ENCODE data around the gene SFTPB.
"Not testable (repeated sequence)": the region's sequence is repeated elsewhere in the genome, so short reads cannot be mapped to it uniquely, and the experiment has no call there.

Gene SFTPB

DNA sequence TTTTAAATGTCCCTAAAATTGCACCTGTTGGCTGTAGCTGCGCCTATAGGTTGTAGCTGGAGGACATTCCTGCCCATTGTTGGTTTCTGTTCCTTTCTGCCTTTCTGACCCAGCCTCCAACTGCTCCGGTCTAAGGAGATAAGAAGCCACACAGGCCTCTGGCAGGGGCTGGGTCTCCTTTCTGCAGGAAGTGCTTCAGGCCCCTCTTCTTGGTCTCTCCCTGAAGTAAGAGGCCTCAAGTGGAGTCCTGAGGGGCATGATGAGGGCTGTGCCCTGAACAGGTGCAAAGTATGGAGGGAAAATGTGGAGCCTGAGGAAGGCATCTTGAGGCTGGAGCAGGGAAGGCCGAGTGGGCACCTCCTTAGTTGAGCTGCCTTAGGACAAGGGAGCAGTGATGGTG lies 10.4 kb upstream of the SFTPB start:
- CTCF ChIA-PET, result interaction anchor here (0.7 to 1.3 kb wide), 2 partner anchors 19 to 29 kb away, joined by 4 read pairs; no protein-coding TSS in a partner anchor
- no peak for DNase-seq (ENCODE audit: extremely low spot score)
- TF ChIP-seq, protein P1, sequence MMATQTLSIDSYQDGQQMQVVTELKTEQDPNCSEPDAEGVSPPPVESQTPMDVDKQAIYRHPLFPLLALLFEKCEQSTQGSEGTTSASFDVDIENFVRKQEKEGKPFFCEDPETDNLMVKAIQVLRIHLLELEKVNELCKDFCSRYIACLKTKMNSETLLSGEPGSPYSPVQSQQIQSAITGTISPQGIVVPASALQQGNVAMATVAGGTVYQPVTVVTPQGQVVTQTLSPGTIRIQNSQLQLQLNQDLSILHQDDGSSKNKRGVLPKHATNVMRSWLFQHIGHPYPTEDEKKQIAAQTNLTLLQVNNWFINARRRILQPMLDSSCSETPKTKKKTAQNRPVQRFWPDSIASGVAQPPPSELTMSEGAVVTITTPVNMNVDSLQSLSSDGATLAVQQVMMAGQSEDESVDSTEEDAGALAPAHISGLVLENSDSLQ (IDR thresholded peaks at IDR 0.05), result no peak
- no peak for TF ChIP-seq NFRKB (IDR thresholded peaks at IDR 0.05)
- TF ChIP-seq CTBP1 (IDR thresholded peaks at IDR 0.05; ENCODE audit: borderline replicate concordance), result no peak
- no peak for TF ChIP-seq ARNT (IDR thresholded peaks at IDR 0.05)
- no peak for TF ChIP-seq LEF1 (IDR thresholded peaks at IDR 0.05; ENCODE audit: borderline replicate concordance)
- no peak for TF ChIP-seq HDGF (IDR thresholded peaks at IDR 0.05; ENCODE audit: borderline replicate concordance)
- TF ChIP-seq FOXA1 (IDR thresholded peaks at IDR 0.05), result no peak
- no peak for TF ChIP-seq TARDBP (IDR thresholded peaks at IDR 0.05)
- no peak for TF ChIP-seq FOXM1 (IDR thresholded peaks at IDR 0.05; ENCODE audit: borderline replicate concordance)
- no peak for TF ChIP-seq SP1 (IDR thresholded peaks at IDR 0.05)
- no peak for TF ChIP-seq ELF4 (IDR thresholded peaks at IDR 0.05)
- no peak for TF ChIP-seq ZNF384 (IDR thresholded peaks at IDR 0.05)
- no peak for TF ChIP-seq SUZ12 (IDR thresholded peaks at IDR 0.05)
- TF ChIP-seq L3MBTL2 (conservative IDR thresholded peaks at IDR 0.05), result no peak
- TF ChIP-seq BHLHE40 (IDR thresholded peaks at IDR 0.05; ENCODE audit: borderline replicate concordance), result no peak
- POLR2A ChIA-PET, result no interaction called here

DNA sequence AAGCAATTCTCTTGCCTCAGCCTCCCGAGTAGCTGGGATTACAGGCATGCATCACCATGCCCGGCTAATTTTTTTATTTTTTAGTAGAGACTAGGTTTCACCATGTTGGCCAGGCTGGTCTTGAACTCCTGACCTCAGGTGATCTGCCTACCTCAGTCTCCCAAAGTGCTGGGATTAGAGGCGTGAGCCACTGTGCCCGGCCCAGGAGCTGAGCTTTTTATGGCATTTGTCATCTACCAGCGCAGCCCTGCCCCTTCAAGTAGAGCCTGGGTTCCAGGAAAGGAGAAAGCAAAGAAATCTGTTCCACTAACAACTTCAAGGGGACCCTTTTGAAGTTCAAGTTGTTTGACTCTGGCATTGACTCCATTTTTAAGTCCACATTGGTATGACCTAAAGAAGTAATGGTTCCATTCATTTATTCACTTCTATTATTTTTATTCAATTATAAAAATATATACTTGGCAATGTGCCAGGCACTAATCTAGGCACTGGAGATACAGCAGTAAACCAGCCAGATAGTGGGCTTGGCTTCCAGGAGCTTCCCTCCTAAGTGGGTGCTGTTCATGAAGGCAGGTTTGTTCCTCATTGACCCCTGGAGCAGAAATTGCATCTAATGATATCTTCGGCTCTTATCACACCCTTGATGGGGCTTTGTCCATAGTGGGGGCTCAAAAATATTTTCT lies 8.0 kb upstream of the SFTPB start:
- POLR2A ChIA-PET, result no interaction called here
- no peak for DNase-seq (ENCODE audit: extremely low spot score)
- TF ChIP-seq FOXA1 (IDR thresholded peaks at IDR 0.05) (no peak), SP1 (IDR thresholded peaks at IDR 0.05) (no peak), ELF4 (IDR thresholded peaks at IDR 0.05) (no peak)
- CTCF ChIA-PET, result interaction anchor here (1.1 kb wide), 1 partner anchor 32 kb away, joined by 4 read pairs; no protein-coding TSS in a partner anchor

DNA sequence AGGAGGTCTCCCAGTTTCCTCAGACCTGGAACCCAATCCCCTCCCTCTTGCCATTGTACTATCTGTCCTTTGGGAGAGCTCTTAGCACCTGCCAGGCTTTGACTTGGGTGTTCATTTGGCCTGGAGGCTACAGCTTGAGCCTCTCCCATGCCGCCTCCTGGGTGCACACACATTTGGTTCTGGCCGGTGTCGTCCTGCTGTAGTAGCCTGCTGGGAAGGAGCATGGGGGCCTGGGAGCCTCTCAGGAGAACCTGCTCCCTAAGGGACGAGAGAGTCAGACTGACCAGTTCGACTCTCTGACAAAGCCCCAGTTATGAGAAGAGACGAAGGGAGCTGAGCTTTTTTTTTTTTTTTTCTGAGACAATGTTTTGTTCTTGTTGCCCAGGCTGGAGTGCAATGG lies 7.4 kb upstream of the SFTPB start:
- no peak for DNase-seq (ENCODE audit: extremely low spot score)
- no peak for TF ChIP-seq BHLHE40 (IDR thresholded peaks at IDR 0.05; ENCODE audit: borderline replicate concordance)
- TF ChIP-seq FOXM1 (IDR thresholded peaks at IDR 0.05; ENCODE audit: borderline replicate concordance), result no peak
- no peak for TF ChIP-seq TARDBP (IDR thresholded peaks at IDR 0.05)
- CTCF ChIA-PET, result interaction anchor here (1.1 kb wide), 1 partner anchor 32 kb away, joined by 4 read pairs; no protein-coding TSS in a partner anchor
- POLR2A ChIA-PET, result no interaction called here

DNA sequence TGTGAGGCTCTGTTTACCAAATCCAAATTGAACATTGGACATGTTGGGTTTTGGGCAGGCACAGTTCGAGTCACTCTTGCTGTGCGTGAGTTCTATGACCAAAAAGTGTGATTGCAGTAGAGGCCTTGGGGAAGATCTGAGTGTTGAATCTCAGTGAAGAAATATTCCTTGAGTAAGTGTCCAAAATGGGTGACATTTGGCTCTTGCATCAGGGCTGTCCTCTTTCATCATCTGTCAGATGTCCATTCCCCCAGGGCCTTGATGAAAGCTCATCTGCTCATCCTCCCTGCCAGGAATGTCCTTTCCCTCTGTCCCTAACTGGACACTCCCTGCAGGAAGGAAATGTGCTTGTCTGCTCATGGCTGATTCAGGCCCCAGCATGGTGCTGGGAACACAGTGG lies 6.4 kb upstream of the SFTPB start:
- DNase-seq (ENCODE audit: extremely low spot score), result no peak
- ChIA-PET POLR2A (no interaction called here), CTCF (interaction anchor here (0.6 kb wide), 1 partner anchor 488 kb away, joined by 3 read pairs; no protein-coding TSS in a partner anchor)
- TF ChIP-seq HDGF (IDR thresholded peaks at IDR 0.05; ENCODE audit: borderline replicate concordance), result no peak
- no peak for TF ChIP-seq L3MBTL2 (conservative IDR thresholded peaks at IDR 0.05)

DNA sequence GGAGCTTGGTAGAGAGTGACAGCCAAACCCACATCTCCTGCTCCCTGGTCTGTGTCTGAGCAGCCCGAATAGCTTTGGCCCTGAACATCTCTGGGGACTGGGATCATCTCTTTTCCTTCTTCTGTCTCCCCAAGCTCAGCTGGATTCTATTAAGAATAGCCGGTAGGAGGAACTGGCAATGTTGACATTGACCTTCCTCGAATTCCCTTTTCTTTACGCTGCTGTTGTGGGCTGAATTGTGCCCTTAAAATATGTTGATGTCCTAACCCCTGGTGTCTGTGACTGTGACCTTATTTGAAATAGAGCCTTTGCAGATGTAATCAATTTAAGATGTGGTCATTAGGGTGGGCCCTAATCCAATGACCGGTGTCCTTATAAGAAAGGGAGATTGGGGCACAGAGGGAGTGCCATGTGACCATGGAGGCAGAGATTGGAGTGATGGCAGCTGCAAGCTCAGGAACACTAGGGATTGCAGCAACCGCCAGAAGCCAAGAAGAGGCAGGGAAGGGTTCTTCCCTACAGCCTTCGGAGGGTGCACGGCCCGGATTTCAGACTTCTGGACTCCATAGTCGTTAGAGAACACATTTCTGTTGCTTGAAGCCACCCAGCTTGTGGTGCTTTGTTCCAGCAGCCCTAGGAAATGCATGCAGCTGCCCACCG lies 5.8 kb upstream of the SFTPB start:
- DNase-seq (ENCODE audit: extremely low spot score), result no peak
- TF ChIP-seq FOXM1 (IDR thresholded peaks at IDR 0.05; ENCODE audit: borderline replicate concordance) (no peak), ELF4 (IDR thresholded peaks at IDR 0.05) (no peak), FOXK2 (IDR thresholded peaks at IDR 0.05) (no peak), CTBP1 (IDR thresholded peaks at IDR 0.05; ENCODE audit: borderline replicate concordance) (no peak), NFRKB (IDR thresholded peaks at IDR 0.05) (no peak), LEF1 (IDR thresholded peaks at IDR 0.05; ENCODE audit: borderline replicate concordance) (no peak), SUZ12 (IDR thresholded peaks at IDR 0.05) (no peak), BHLHE40 (IDR thresholded peaks at IDR 0.05; ENCODE audit: borderline replicate concordance) (no peak), HDGF (IDR thresholded peaks at IDR 0.05; ENCODE audit: borderline replicate concordance) (no peak), ARNT (IDR thresholded peaks at IDR 0.05) (no peak), FOXA1 (IDR thresholded peaks at IDR 0.05) (no peak), SP1 (IDR thresholded peaks at IDR 0.05) (no peak), L3MBTL2 (conservative IDR thresholded peaks at IDR 0.05) (no peak)
- TF ChIP-seq, protein P1 (IDR thresholded peaks at IDR 0.05), result no peak
- CTCF ChIA-PET, result interaction anchor here (0.6 kb wide), 1 partner anchor 488 kb away, joined by 3 read pairs; no protein-coding TSS in a partner anchor
- POLR2A ChIA-PET, result no interaction called here

DNA sequence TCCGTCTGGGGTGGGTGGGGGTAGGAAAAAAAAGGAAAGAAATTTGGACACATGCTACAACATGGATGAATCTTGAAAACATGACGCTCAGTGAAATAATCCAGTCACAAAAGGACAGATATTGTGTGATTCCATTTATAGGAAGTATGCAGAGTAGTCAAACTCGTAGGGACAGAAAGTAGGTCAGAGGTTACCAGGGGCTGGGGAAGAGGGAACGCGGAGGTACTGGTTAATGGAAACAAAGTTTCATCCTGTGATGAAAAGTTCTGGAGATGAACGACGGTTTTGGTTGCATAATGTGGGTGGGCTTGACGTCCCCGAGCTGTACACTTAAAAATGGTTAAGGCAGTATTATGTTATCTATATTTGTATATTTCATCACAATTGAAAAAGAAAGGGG lies 4.5 kb upstream of the SFTPB start:
- ChIA-PET CTCF (no interaction called here), POLR2A (no interaction called here)

DNA sequence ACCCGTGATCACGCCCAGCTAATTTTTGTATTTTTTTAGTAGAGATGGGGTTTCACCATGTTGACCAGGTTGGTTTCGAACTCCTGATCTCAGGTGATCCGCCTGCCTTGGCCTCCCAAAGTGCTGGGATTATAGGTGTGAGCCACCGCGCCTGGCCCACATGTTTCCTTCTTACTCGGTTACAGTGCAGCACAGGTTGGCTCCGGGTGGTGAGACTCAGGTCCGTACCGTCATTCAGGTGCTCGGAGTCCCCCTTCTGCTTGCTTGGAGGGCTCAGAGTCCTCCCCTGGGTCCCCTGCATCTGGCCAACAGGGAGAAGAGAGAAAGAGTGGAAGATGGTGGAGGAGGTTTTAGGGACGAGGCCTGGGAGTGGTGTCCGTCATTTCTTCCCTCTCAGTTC lies 2.4 kb upstream of the SFTPB start:
- DNase-seq (ENCODE audit: extremely low spot score); POLR2A ChIA-PET; CTCF ChIA-PET: not testable (repeated sequence)

More for the DNA sequence above, 4.5 kb upstream of the SFTPB start:
- DNase-seq (ENCODE audit: extremely low spot score), result no peak
- TF ChIP-seq, protein P1 (IDR thresholded peaks at IDR 0.05), result no peak
- no peak for TF ChIP-seq CTBP1 (IDR thresholded peaks at IDR 0.05; ENCODE audit: borderline replicate concordance)
- no peak for TF ChIP-seq HDGF (IDR thresholded peaks at IDR 0.05; ENCODE audit: borderline replicate concordance)
- no peak for TF ChIP-seq NFRKB (IDR thresholded peaks at IDR 0.05)
- TF ChIP-seq FOXA1 (IDR thresholded peaks at IDR 0.05), result no peak
- no peak for TF ChIP-seq BHLHE40 (IDR thresholded peaks at IDR 0.05; ENCODE audit: borderline replicate concordance)
- TF ChIP-seq ZNF384 (IDR thresholded peaks at IDR 0.05), result no peak
- TF ChIP-seq SP1 (IDR thresholded peaks at IDR 0.05), result no peak
- TF ChIP-seq L3MBTL2 (conservative IDR thresholded peaks at IDR 0.05), result no peak
- TF ChIP-seq FOXK2 (IDR thresholded peaks at IDR 0.05), result no peak
- TF ChIP-seq TARDBP (IDR thresholded peaks at IDR 0.05), result no peak
- no peak for TF ChIP-seq ARNT (IDR thresholded peaks at IDR 0.05)
- TF ChIP-seq ELF4 (IDR thresholded peaks at IDR 0.05), result no peak
- TF ChIP-seq SUZ12 (IDR thresholded peaks at IDR 0.05), result no peak
- TF ChIP-seq FOXM1 (IDR thresholded peaks at IDR 0.05; ENCODE audit: borderline replicate concordance), result no peak
- TF ChIP-seq LEF1 (IDR thresholded peaks at IDR 0.05; ENCODE audit: borderline replicate concordance), result no peak
